NCI-H748 (cell line): ENCODE data around the gene PIMREG.

Experiments
- DNase-seq: peaks from one replicate; lab custom pipeline; 2025; ENCODE audit not compliant: unreplicated experiment; lab: John Stamatoyannopoulos, UW

Gene PIMREG

GRCh38 chr17:6496640-6497441 lies 52.6 kb downstream of the PIMREG start:
- no peak for DNase-seq

GRCh38 chr17:6497496-6498221 lies 53.4 kb downstream of the PIMREG start:
- no peak for DNase-seq

- DNase-seq, result no peak
These were observed 54.1 kb downstream of the PIMREG start for GRCh38 chr17:6498356-6498755.

GRCh38 chr17:6498901-6499540 lies 54.8 kb downstream of the PIMREG start:
- no peak for DNase-seq
